EH (cell line): Measurements from ENCODE around the gene PGS1.
A peak's percentile ranks its signal among the peaks of the same experiment; 100 is the strongest.

Experiments used
- DNase-seq: peaks from one replicate; pipeline ENCODE4 v3.0.0-alpha.2; 2015; ENCODE audit warnings: low read depth

The PGS1 gene

GRCh38 chr17:78364436-78365281 is 13.8 kb upstream of the PGS1 start:
- DNase-seq, result no peak

- peak; percentile 86 for DNase-seq
These were observed 12.8 kb upstream of the PGS1 start for GRCh38 chr17:78365561-78366108.

- peak; percentile 67 for DNase-seq
These were observed 12.2 kb upstream of the PGS1 start for GRCh38 chr17:78366109-78366848.

- DNase-seq, result no peak
These were observed 11.3 kb upstream of the PGS1 start for GRCh38 chr17:78367193-78367592.

- no peak for DNase-seq
These were observed 10.1 kb upstream of the PGS1 start for GRCh38 chr17:78368348-78368747.

GRCh38 chr17:78368854-78369495 is 9.5 kb upstream of the PGS1 start:
- no peak for DNase-seq

- no peak for DNase-seq
These were observed 8.6 kb upstream of the PGS1 start for GRCh38 chr17:78369791-78370381.

GRCh38 chr17:78371056-78371455 is 7.4 kb upstream of the PGS1 start:
- no peak for DNase-seq

- no peak for DNase-seq
These were observed 5.6 kb upstream of the PGS1 start for GRCh38 chr17:78372841-78373240.

GRCh38 chr17:78374189-78374588 is 4.3 kb upstream of the PGS1 start:
- no peak for DNase-seq

- DNase-seq, result peak; percentile 84
These were observed 3.7 kb upstream of the PGS1 start for GRCh38 chr17:78374631-78375274.

GRCh38 chr17:78375401-78376151 is 2.9 kb upstream of the PGS1 start:
- peak; percentile 93 for DNase-seq

GRCh38 chr17:78376161-78376560 is 2.3 kb upstream of the PGS1 start:
- DNase-seq, result no peak

GRCh38 chr17:78377858-78378224 is 608 bp upstream of the PGS1 start:
- DNase-seq, result no peak

- DNase-seq, result peak; percentile 83
These were observed 662 bp downstream of the PGS1 start for GRCh38 chr17:78379131-78379491.

- no peak for DNase-seq
These were observed 1.9 kb downstream of the PGS1 start for GRCh38 chr17:78380370-78380769.

- peak; percentile 50 for DNase-seq
These were observed 3.3 kb downstream of the PGS1 start for GRCh38 chr17:78381601-78382232.

GRCh38 chr17:78383725-78384471 is 5.4 kb downstream of the PGS1 start:
- DNase-seq, result peak; percentile 99

- DNase-seq, result no peak
These were observed 6.2 kb downstream of the PGS1 start for GRCh38 chr17:78384479-78385175.
